Measurements from ENCODE around the gene GOT2.

DNA sequence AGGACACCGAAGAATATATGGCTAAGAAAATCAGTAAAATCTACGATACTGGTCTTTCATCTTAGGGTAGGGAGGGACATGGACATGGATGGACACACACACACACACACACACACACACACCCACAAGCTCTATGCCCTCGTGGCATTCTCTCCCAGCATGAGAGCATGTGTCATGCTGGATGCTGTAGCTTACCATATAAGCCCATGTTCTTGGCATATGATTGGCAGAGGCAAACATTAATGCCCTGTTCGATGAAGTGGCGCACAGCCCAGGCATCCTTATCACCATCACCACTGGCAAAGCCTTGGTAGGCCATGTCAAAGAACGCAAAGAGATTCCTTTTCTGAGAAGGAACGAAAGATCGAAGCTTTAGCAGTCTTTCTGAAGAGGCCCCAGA lies 17.6 kb downstream of the GOT2 start:
- TF ChIP-seq POLR2AphosphoS5 (IDR thresholded peaks at IDR 0.05) (no peak), POLR2A (IDR thresholded peaks at IDR 0.05) (no peak)
- TF ChIP-seq, protein P1, sequence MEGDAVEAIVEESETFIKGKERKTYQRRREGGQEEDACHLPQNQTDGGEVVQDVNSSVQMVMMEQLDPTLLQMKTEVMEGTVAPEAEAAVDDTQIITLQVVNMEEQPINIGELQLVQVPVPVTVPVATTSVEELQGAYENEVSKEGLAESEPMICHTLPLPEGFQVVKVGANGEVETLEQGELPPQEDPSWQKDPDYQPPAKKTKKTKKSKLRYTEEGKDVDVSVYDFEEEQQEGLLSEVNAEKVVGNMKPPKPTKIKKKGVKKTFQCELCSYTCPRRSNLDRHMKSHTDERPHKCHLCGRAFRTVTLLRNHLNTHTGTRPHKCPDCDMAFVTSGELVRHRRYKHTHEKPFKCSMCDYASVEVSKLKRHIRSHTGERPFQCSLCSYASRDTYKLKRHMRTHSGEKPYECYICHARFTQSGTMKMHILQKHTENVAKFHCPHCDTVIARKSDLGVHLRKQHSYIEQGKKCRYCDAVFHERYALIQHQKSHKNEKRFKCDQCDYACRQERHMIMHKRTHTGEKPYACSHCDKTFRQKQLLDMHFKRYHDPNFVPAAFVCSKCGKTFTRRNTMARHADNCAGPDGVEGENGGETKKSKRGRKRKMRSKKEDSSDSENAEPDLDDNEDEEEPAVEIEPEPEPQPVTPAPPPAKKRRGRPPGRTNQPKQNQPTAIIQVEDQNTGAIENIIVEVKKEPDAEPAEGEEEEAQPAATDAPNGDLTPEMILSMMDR (IDR thresholded peaks at IDR 0.05) = no peak

Measured in gastroesophageal sphincter (tissue), 3 donors.